Prostate gland (tissue), 2 donors: Measurements from ENCODE around the gene ERI3.

Experiments used
- POLR2A ChIP-seq: fragments of 450-650 bp; IDR thresholded peaks from one replicate; pipeline ENCODE4 v1.6.1; 2016; ENCODE audit warnings: antibody characterized with exemption, mild to moderate bottlenecking
- POLR2AphosphoS5 ChIP-seq: sonication (generic); formaldehyde crosslinking; IDR thresholded peaks from one replicate; pipeline ENCODE4 v1.6.1; 2017; ENCODE audit warnings: antibody characterized with exemption
- TF ChIP-seq, protein P1 (sequence below), 4 experiments: fragments of 200-600 bp in 2 of 4; fragments of 450-650 bp in 2 of 4; sonication (generic) in 2 of 4; IDR thresholded peaks; 1 replicate in 3 of 4; 2 replicates in 1 of 4; pipeline ENCODE4 v1.5.1; 2016 to 2019; ENCODE audit warnings: antibody characterized with exemption in 4 of 4, mild to moderate bottlenecking in 2 of 4, moderate library complexity in 2 of 4

DNA sequence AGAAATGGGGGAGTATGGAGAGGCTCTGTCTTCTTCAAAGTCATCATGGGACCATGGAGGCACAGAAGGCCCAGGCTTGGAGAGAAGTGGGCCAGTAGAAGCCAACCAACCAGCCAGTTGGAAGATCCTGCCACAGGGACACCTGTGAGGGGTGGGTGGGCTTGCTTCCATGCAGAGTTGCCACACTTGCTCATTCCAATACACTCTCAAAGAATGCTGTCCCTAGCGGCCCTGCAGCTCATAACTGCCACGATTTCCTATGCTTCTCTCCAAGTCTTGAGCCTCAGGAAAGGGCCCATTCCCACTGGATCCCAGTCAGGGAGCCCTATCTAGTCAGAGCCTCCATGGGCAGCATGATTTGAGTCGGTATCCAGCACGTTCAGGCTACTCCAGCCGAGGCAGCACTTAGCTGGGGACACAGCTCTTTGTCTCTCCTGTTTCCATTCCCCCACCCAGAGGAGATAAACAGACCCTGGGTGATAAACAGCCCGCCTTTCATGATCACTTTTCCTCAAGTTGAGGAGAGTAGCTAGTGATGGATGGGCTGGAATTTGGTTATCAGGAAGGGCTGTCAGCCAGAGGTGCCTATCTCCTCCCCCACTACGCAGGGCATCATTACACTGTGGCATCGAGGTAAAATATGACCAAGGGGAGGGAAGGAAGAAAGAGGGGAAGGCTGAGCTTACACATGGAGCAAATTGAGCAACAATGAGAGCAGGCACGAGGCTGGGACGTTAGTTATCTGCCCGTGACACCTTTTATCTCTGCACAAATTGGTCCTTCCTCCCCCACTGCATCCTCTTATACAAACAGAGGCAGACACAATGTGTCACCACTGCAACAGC, 64.6 kb downstream of the ERI3 start:
- TF ChIP-seq, protein P1, sequence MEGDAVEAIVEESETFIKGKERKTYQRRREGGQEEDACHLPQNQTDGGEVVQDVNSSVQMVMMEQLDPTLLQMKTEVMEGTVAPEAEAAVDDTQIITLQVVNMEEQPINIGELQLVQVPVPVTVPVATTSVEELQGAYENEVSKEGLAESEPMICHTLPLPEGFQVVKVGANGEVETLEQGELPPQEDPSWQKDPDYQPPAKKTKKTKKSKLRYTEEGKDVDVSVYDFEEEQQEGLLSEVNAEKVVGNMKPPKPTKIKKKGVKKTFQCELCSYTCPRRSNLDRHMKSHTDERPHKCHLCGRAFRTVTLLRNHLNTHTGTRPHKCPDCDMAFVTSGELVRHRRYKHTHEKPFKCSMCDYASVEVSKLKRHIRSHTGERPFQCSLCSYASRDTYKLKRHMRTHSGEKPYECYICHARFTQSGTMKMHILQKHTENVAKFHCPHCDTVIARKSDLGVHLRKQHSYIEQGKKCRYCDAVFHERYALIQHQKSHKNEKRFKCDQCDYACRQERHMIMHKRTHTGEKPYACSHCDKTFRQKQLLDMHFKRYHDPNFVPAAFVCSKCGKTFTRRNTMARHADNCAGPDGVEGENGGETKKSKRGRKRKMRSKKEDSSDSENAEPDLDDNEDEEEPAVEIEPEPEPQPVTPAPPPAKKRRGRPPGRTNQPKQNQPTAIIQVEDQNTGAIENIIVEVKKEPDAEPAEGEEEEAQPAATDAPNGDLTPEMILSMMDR (IDR thresholded peaks at IDR 0.05): no peak
- TF ChIP-seq POLR2A: no peak
- TF ChIP-seq POLR2AphosphoS5: no peak
